CD4-positive, alpha-beta memory T cell (primary cell): ENCODE results near the gene SIK3. TPM values are rescaled to one million over a fixed set of nuclear protein-coding genes. Genes with fewer than 3 reads are reported as not detected.

Experiments
- CTCF ChIA-PET: fragments of 350-600 bp; sonication (Branson Sonifier 250); formaldehyde crosslinking; loops from one replicate; lab custom pipeline; 2021; ENCODE audit warnings: inconsistent platforms; ENCODE audit not compliant: partially characterized antibody; lab: Charles Lee
- POLR2A ChIA-PET: fragments of 350-600 bp; sonication (Branson Sonifier 250); formaldehyde crosslinking; loops from one replicate; lab custom pipeline; 2021; ENCODE audit not compliant: partially characterized antibody; lab: Charles Lee
- DNase-seq, 5 donors: peaks; one replicate each; pipeline versions ENCODE4 v3.0.0 to v3.0.0-alpha.2; 2020 to 2022; ENCODE audit warnings: mixed read lengths in 1 of 5
- H3K27ac ChIP-seq: one replicate; pipeline ENCODE4 v1.7.0; 2013; ENCODE audit warnings: low read depth, low read length
- H3K27me3 ChIP-seq: 2 replicates; pipeline ENCODE4 v1.7.0; 2013; ENCODE audit warnings: mild to moderate bottlenecking, low read length, moderate library complexity; ENCODE audit not compliant: insufficient read depth
- H3K36me3 ChIP-seq: 2 replicates; pipeline ENCODE4 v1.7.0; 2013; ENCODE audit warnings: mild to moderate bottlenecking, low read length, moderate library complexity; ENCODE audit not compliant: insufficient read depth
- H3K4me1 ChIP-seq: 2 replicates; pipeline ENCODE4 v1.7.0; 2013; ENCODE audit warnings: mild to moderate bottlenecking, low read length, moderate library complexity; ENCODE audit not compliant: insufficient read depth
- H3K4me3 ChIP-seq, 2 donors: one replicate each; pipeline ENCODE4 v1.7.0; 2013; ENCODE audit warnings: low read length in 2 of 2, mild to moderate bottlenecking in 1 of 2
- H3K9me3 ChIP-seq, 2 donors: one replicate each; pipeline ENCODE4 v1.7.0; 2013; ENCODE audit warnings: low read length in 2 of 2, control low read depth in 1 of 2; ENCODE audit not compliant: control insufficient read depth in 1 of 2
- H3K27ac Mint-ChIP-seq, 7 donors: one replicate each; pipeline ENCODE4 v1.8.0; 2020 to 2021; ENCODE audit warnings: mixed read lengths in 7 of 7, mild to moderate bottlenecking in 6 of 7, inconsistent platforms in 3 of 7, moderate library complexity in 3 of 7
- H3K27me3 Mint-ChIP-seq, 2 donors: one replicate each; pipeline ENCODE4 v1.8.0; 2020 to 2021; ENCODE audit warnings: mixed read lengths in 2 of 2
- H3K36me3 Mint-ChIP-seq, 2 donors: one replicate each; pipeline ENCODE4 v1.8.0; 2020 to 2021; ENCODE audit warnings: mixed read lengths in 2 of 2, inconsistent platforms in 1 of 2, mild to moderate bottlenecking in 1 of 2
- H3K4me1 Mint-ChIP-seq, 4 donors: one replicate each; pipeline ENCODE4 v1.8.0; 2020 to 2021; ENCODE audit warnings: mixed read lengths in 4 of 4, mild to moderate bottlenecking in 1 of 4
- H3K4me3 Mint-ChIP-seq, 8 donors: one replicate each; pipeline ENCODE4 v1.8.0; 2020 to 2021; ENCODE audit warnings: mixed read lengths in 8 of 8, mild to moderate bottlenecking in 7 of 8, moderate library complexity in 6 of 8, inconsistent platforms in 3 of 8
- H3K9me3 Mint-ChIP-seq, 8 donors: one replicate each; pipeline ENCODE4 v1.8.0; 2020 to 2021; ENCODE audit warnings: mixed read lengths in 8 of 8, mild to moderate bottlenecking in 5 of 8, inconsistent platforms in 3 of 8, moderate library complexity in 1 of 8
- intact Hi-C: fragments of 100-400 bp; cut with micrococcal nuclease; formaldehyde crosslinking; loops from one replicate; pipeline ENCODE4 v1.15.1; 2023
- polyA plus RNA-seq, 2 donors: library from polyadenylated mRNA; unstranded; fragments of 300-500 nt; fragmentation: Illumina TruSeq; gene quantifications; one replicate each; pipeline ENCODE4 v1.2.3, GENCODE V29; 2021
- total RNA-seq, 2 experiments: library from RNA; stranded (reverse); gene quantifications; one replicate each; pipeline ENCODE4 v1.2.3, GENCODE V29; 2021

Gene SIK3
- total and polyA plus RNA-seq, 4 experiments from 2014 or later, result 9.7 to 97.5 (median 62.5) TPM

DNA sequence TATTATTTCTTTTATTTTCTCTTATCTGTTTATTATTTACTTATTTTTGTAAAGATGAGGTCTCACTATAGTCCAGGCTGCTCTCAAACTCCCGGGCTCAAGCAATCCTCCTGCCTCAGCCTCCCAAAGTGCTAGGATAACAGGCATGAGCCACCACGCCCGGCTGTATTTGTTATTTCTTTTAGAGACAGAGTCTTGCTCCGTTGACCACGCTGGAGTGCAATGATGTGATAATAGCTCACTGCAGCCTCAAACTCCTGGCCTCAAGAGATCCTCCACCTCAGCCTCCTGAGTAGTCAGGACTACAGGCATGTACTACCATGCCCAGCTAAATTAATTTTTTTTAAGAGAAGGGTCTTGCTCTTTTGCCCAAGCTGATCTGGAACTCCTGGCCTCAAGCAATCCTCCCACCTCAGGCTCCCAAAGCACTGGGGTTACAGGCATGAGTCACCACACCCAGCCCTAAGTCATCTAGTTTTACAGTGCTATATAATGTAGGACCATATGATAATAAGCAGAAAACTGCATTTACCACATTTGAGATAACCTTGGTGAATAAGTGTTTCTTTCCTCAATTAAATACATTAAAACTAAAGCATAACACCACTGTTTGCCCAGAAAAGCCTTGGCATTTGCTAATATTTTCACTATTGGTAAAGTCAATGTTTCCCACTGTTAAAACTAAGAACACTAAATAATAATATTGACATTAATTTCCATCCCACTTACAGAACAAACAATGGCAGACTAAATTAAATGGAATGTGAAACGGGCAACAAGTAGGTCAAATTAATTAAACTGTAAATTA is 127.5 kb downstream of the SIK3 start:
- Mint-ChIP-seq H3K27ac (peak overlapping the region in 3 of 7 donors; percentile 22 to 41 (median 23)), H3K4me1 (peaks cover 23 to 49% (median 38%) of the 10 kb centered on the region in 4 donors), H3K27me3 (no peaks in the 10 kb centered on the region), H3K36me3 (peaks cover 0 to 2% of the 10 kb centered on the region in 2 donors), H3K9me3 (no peaks in the 10 kb centered on the region), H3K4me3 (no peak overlapping the region)
- Histone ChIP-seq H3K36me3 (no peaks in the 10 kb centered on the region), H3K4me3 (no peak overlapping the region), H3K27ac (no peak overlapping the region), H3K27me3 (no peaks in the 10 kb centered on the region), H3K9me3 (no peaks in the 10 kb centered on the region), H3K4me1 (peaks cover 6% of the 10 kb centered on the region)
- CTCF ChIA-PET, result no interaction called here
- intact Hi-C loops, result no loop called here
- POLR2A ChIA-PET, result interaction anchor here (0.7 kb wide), 1 partner anchor 12 kb away, joined by 3 read pairs; no protein-coding TSS in a partner anchor
- DNase-seq, result no peak

DNA sequence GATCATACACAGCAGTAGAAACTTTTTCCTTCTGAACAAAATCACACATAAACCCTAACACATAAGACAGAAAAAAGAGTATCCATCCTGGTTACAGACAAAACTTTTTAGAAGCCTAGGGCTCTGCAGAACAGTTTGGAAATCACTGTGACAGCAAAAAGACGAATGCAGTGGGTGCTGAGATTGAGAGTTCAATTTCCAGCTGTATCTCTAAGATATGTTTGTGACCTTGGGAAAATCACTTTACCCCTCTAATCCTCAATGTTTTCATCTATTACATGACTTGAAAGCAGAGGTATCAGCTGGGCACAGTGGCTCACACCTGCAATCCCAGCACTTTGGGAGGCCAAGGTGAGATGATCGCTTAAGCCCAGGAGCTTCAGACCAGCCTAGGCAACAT is 128.5 kb downstream of the SIK3 start:
- no peak for DNase-seq
- CTCF ChIA-PET, result interaction anchor here (0.8 to 0.9 kb wide), 2 partner anchors 41 to 133 kb away, joined by 3 to 4 read pairs; no protein-coding TSS in a partner anchor
- Mint-ChIP-seq H3K27me3 (no peaks in the 10 kb centered on the region), H3K36me3 (no peaks in the 10 kb centered on the region), H3K9me3 (no peaks in the 10 kb centered on the region), H3K27ac (peak overlapping the region in 3 of 7 donors; percentile 0 to 77 (median 31)), H3K4me3 (peak overlapping the region in 1 of 8 donors; percentile 23), H3K4me1 (peaks cover 23 to 50% (median 37%) of the 10 kb centered on the region in 4 donors)
- Histone ChIP-seq H3K9me3 (no peaks in the 10 kb centered on the region), H3K4me3 (no peak overlapping the region), H3K27ac (no peak overlapping the region), H3K27me3 (no peaks in the 10 kb centered on the region), H3K4me1 (peaks cover 6% of the 10 kb centered on the region), H3K36me3 (no peaks in the 10 kb centered on the region)
- intact Hi-C loops, result no loop called here
- POLR2A ChIA-PET, result interaction anchor here (0.7 kb wide), 1 partner anchor 14 kb away, joined by 4 read pairs; no protein-coding TSS in a partner anchor

DNA sequence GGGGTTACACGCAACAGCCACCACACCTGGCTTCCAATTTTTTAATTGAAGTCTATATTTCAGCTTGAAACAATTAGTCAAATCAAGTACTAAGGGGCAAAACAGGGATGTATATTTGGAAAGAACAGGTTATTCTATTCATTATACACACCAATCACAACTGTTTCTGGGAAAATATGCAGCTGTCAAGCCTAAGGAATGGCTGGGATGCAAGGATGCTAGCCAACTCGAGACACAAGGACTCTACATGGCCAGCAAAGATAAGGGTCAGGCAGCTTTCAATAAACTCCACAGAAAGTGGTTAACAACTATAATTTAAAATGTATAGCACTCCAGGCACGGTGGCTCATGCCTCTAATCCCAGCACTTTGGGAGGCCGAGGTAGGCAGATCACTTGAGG is 134.0 kb downstream of the SIK3 start:
- POLR2A ChIA-PET, result interaction anchor here (1.0 kb wide), 1 partner anchor 38 kb away, joined by 3 read pairs; no protein-coding TSS in a partner anchor

DNA sequence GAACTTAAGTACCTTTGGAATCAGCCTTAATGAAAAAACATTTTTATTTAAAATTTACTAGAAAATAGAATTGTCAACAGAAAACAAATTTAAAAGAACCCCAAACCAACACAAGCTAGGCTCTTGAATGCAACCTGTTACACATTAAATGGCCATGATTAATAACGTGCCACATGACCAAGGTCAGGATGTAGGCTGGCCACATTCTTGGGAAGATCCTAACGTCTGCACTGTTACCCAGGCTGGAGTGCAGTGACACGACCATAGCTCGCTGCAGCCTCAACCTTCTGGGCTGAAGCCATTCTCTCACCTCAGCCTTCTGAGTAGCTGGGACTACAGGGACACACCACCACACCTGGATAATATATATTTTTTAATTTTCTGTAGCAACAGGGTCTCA is 134.4 kb downstream of the SIK3 start:
- Histone ChIP-seq H3K36me3 (no peaks in the 10 kb centered on the region), H3K4me1 (peaks cover 23% of the 10 kb centered on the region), H3K9me3 (no peaks in the 10 kb centered on the region), H3K4me3 (no peak overlapping the region), H3K27ac (no peak overlapping the region), H3K27me3 (no peaks in the 10 kb centered on the region)
- ChIA-PET POLR2A (interaction anchor here (1.0 kb wide), 1 partner anchor 38 kb away, joined by 3 read pairs; no protein-coding TSS in a partner anchor), CTCF (interaction anchor here (0.8 to 1.0 kb wide), 2 partner anchors 8 to 46 kb away, joined by 3 to 4 read pairs; no protein-coding TSS in a partner anchor)
- Mint-ChIP-seq H3K27ac (no peak overlapping the region), H3K27me3 (no peaks in the 10 kb centered on the region), H3K36me3 (peaks cover 0 to 2% of the 10 kb centered on the region in 2 donors), H3K4me1 (peaks cover 26 to 46% (median 35%) of the 10 kb centered on the region in 4 donors), H3K9me3 (no peaks in the 10 kb centered on the region), H3K4me3 (no peak overlapping the region)
- no peak for DNase-seq
- intact Hi-C loops, result no loop called here

More for the DNA sequence above, 134.0 kb downstream of the SIK3 start:
- Histone ChIP-seq H3K4me1 (peaks cover 18% of the 10 kb centered on the region), H3K27ac (no peak overlapping the region), H3K36me3 (no peaks in the 10 kb centered on the region), H3K4me3 (no peak overlapping the region), H3K27me3 (no peaks in the 10 kb centered on the region), H3K9me3 (no peaks in the 10 kb centered on the region)
- Mint-ChIP-seq H3K27ac (no peak overlapping the region), H3K36me3 (peaks cover 0 to 2% of the 10 kb centered on the region in 2 donors), H3K27me3 (no peaks in the 10 kb centered on the region), H3K4me1 (peaks cover 25 to 44% (median 32%) of the 10 kb centered on the region in 4 donors), H3K9me3 (no peaks in the 10 kb centered on the region), H3K4me3 (no peak overlapping the region)
- no peak for DNase-seq
- CTCF ChIA-PET, result interaction anchor here (0.8 to 1.0 kb wide), 2 partner anchors 9 to 47 kb away, joined by 3 to 4 read pairs; no protein-coding TSS in a partner anchor
- intact Hi-C loops, result no loop called here

DNA sequence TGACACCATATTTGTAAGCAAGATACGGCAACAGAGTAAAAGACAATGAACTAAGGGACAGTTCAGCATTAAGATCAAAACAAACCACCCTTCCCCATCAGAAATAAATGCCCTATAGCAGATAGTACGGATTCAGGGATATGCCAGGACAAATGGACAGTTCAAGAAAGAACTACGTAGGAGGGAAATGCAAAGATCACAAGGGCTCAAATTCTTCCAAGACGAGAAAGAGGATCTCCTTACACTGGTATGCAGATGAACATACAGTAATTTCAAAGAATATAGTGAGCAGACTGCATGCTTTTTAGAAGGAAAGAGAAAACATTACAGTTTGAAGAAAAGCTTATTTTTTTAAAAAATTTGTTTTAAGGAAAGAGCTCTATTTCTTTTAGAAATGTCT is 136.1 kb downstream of the SIK3 start:
- DNase-seq, result no peak
- Histone ChIP-seq H3K4me3 (no peak overlapping the region), H3K9me3 (no peaks in the 10 kb centered on the region), H3K27ac (no peak overlapping the region), H3K27me3 (no peaks in the 10 kb centered on the region), H3K4me1 (peaks cover 39% of the 10 kb centered on the region), H3K36me3 (no peaks in the 10 kb centered on the region)
- intact Hi-C loops, result no loop called here
- H3K27ac Mint-ChIP-seq, result peak overlapping the region in 3 of 7 donors; percentile 5 to 78 (median 44)
- CTCF ChIA-PET, result interaction anchor here (1.1 to 1.3 kb wide), 4 partner anchors 10 to 35 kb away, joined by 3 read pairs; no protein-coding TSS in a partner anchor
- no peaks in the 10 kb centered on the region for H3K9me3 Mint-ChIP-seq
- no peak overlapping the region for H3K4me3 Mint-ChIP-seq
- H3K27me3 Mint-ChIP-seq, result no peaks in the 10 kb centered on the region
- POLR2A ChIA-PET, result interaction anchor here (1.1 kb wide), 1 partner anchor 36 kb away, joined by 3 read pairs; no protein-coding TSS in a partner anchor
- H3K36me3 Mint-ChIP-seq, result peaks cover 6 to 7% of the 10 kb centered on the region in 2 donors
- peaks cover 36 to 54% (median 46%) of the 10 kb centered on the region in 4 donors for H3K4me1 Mint-ChIP-seq

DNA sequence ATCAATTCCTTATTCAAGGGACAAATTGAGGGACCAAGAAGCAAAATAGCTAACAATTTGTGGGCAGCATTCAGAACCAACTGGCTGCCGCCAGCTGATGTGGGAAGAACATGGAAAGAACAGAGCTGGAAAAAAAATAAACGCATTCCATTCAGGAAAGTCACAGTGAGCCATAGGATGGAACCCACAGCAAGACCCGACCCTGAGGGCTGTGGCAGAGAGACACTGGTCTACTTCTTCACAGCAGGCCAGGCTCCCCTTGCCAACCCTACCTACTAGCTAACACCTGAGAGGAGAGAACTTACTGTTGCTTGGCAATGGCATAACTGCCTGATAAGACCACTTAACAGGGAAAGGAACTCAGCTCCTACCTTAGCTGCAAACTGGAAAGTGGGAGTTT is 137.3 kb downstream of the SIK3 start:
- POLR2A ChIA-PET, result interaction anchor here (1.0 to 1.2 kb wide), 5 partner anchors 12 to 120 kb away, joined by 3 to 7 read pairs (median 3); no protein-coding TSS in a partner anchor
- CTCF ChIA-PET, result interaction anchor here (1.0 to 1.4 kb wide), 3 partner anchors 12 to 82 kb away, joined by 4 read pairs; no protein-coding TSS in a partner anchor
- intact Hi-C loops, result no loop called here
- DNase-seq, result no peak
- no peak overlapping the region for H3K4me3 Mint-ChIP-seq
- H3K36me3 ChIP-seq, result no peaks in the 10 kb centered on the region
- H3K27ac Mint-ChIP-seq, result peak overlapping the region in 2 of 7 donors; percentile 9 to 55
- H3K36me3 Mint-ChIP-seq, result peaks cover 12 to 16% of the 10 kb centered on the region in 2 donors
- peaks cover 51% of the 10 kb centered on the region for H3K4me1 ChIP-seq
- H3K4me3 ChIP-seq, result no peak overlapping the region
- no peaks in the 10 kb centered on the region for H3K9me3 Mint-ChIP-seq
- H3K4me1 Mint-ChIP-seq, result peaks cover 43 to 65% (median 54%) of the 10 kb centered on the region in 4 donors
- H3K9me3 ChIP-seq, result no peaks in the 10 kb centered on the region
- no peaks in the 10 kb centered on the region for H3K27me3 Mint-ChIP-seq
- H3K27me3 ChIP-seq, result no peaks in the 10 kb centered on the region
- no peak overlapping the region for H3K27ac ChIP-seq
